ENCODE results near the gene TBXAS1. TPM values are rescaled to one million over a fixed set of nuclear protein-coding genes. Genes with fewer than 3 reads are reported as not detected.

TBXAS1 gene
- total and polyA plus RNA-seq, 2 experiments from 2014 or later = 1.3 TPM; not detected in 1

DNA sequence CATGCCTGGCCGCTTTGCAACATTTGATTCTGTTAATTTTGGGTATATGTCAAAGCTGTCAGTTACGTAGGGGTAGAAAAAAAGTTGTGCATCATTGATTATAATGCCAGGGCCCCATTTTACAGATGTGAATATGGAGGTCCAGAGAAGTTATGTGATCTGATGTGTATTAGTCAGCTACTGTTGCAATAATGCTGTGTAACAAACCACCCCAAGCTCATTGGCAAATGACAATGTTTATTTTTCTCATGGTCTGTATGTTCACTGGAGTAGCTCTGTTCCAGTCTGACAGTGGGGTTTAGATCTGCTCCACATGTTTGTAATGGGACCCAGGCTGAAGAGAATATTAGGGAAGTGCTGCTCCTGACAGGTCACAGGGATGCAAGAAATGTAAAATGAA is 19.2 kb downstream of the TBXAS1 start (continued):
- TF ChIP-seq, protein P1, sequence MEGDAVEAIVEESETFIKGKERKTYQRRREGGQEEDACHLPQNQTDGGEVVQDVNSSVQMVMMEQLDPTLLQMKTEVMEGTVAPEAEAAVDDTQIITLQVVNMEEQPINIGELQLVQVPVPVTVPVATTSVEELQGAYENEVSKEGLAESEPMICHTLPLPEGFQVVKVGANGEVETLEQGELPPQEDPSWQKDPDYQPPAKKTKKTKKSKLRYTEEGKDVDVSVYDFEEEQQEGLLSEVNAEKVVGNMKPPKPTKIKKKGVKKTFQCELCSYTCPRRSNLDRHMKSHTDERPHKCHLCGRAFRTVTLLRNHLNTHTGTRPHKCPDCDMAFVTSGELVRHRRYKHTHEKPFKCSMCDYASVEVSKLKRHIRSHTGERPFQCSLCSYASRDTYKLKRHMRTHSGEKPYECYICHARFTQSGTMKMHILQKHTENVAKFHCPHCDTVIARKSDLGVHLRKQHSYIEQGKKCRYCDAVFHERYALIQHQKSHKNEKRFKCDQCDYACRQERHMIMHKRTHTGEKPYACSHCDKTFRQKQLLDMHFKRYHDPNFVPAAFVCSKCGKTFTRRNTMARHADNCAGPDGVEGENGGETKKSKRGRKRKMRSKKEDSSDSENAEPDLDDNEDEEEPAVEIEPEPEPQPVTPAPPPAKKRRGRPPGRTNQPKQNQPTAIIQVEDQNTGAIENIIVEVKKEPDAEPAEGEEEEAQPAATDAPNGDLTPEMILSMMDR (conservative IDR thresholded peaks at IDR 0.05; ENCODE audit: low read depth in 2 of 2) = no peak

GRCh38 chr7:139850906-139851305 is 21.8 kb downstream of the TBXAS1 start:
- peaks cover 4% of the 10 kb centered on the region for H3K4me1 Mint-ChIP-seq
- Histone ChIP-seq H3K9me2 (ENCODE audit: insufficient read depth) (peaks cover 5% of the 10 kb centered on the region; the same call in 1 of the 2 replicates), H4K20me1 (replicated peaks; ENCODE audit: insufficient read depth) (no peaks in the 10 kb centered on the region), H3K4me3 (no peak overlapping the region), H3K27ac (ENCODE audit: low read depth) (no peak overlapping the region), H3K27me3 (ENCODE audit: insufficient read depth) (no peaks in the 10 kb centered on the region), H3K79me2 (replicated peaks; ENCODE audit: insufficient read depth) (no peaks in the 10 kb centered on the region), H3K36me3 (ENCODE audit: insufficient read depth) (0 out of 2 replicates have a peak, but pooled peaks cover 3% of the 10 kb centered on the region), H3F3A (replicated peaks; ENCODE audit: low read depth) (no peaks in the 10 kb centered on the region), H3K4me2 (no peak overlapping the region), H2AFZ (no peak overlapping the region), H3K4me1 (ENCODE audit: insufficient read depth) (no peaks in the 10 kb centered on the region; the same call in 1 of the 2 replicates)
- H3K36me3 Mint-ChIP-seq (ENCODE audit: low read depth) = no peaks in the 10 kb centered on the region
- ATAC-seq (no peak), DNase-seq (ENCODE audit: low spot score) (no peak)
- H3K9me3 Mint-ChIP-seq = peaks cover 3% of the 10 kb centered on the region; the same call in 1 of the 3 replicates
- H3K4me3 Mint-ChIP-seq = no peak overlapping the region
- no peak overlapping the region for H3K27ac Mint-ChIP-seq
- no peaks in the 10 kb centered on the region for H3K27me3 Mint-ChIP-seq (ENCODE audit: insufficient read depth, low read depth, poor library complexity)
- TF ChIP-seq EZH2 (IDR thresholded peaks at IDR 0.05; ENCODE audit: low read depth, unreplicated experiment) (no peak), ZNF331 (CRISPR knock-in tag; IDR thresholded peaks at IDR 0.05; ENCODE audit: low read depth) (no peak), JUNB (IDR thresholded peaks at IDR 0.05; ENCODE audit: unreplicated experiment) (no peak), EZH2phosphoT487 (IDR thresholded peaks at IDR 0.05; ENCODE audit: unreplicated experiment) (no peak), POLR2AphosphoS5 (IDR thresholded peaks at IDR 0.05; ENCODE audit: low read depth) (no peak), NANOG (IDR thresholded peaks at IDR 0.05; ENCODE audit: borderline replicate concordance) (no peak)
- TF ChIP-seq, protein P2, sequence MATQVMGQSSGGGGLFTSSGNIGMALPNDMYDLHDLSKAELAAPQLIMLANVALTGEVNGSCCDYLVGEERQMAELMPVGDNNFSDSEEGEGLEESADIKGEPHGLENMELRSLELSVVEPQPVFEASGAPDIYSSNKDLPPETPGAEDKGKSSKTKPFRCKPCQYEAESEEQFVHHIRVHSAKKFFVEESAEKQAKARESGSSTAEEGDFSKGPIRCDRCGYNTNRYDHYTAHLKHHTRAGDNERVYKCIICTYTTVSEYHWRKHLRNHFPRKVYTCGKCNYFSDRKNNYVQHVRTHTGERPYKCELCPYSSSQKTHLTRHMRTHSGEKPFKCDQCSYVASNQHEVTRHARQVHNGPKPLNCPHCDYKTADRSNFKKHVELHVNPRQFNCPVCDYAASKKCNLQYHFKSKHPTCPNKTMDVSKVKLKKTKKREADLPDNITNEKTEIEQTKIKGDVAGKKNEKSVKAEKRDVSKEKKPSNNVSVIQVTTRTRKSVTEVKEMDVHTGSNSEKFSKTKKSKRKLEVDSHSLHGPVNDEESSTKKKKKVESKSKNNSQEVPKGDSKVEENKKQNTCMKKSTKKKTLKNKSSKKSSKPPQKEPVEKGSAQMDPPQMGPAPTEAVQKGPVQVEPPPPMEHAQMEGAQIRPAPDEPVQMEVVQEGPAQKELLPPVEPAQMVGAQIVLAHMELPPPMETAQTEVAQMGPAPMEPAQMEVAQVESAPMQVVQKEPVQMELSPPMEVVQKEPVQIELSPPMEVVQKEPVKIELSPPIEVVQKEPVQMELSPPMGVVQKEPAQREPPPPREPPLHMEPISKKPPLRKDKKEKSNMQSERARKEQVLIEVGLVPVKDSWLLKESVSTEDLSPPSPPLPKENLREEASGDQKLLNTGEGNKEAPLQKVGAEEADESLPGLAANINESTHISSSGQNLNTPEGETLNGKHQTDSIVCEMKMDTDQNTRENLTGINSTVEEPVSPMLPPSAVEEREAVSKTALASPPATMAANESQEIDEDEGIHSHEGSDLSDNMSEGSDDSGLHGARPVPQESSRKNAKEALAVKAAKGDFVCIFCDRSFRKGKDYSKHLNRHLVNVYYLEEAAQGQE (IDR thresholded peaks at IDR 0.05; ENCODE audit: unreplicated experiment) = no peak
- TF ChIP-seq, protein P1 (conservative IDR thresholded peaks at IDR 0.05; ENCODE audit: low read depth in 2 of 2) = no peak
- TF ChIP-seq, protein P3, sequence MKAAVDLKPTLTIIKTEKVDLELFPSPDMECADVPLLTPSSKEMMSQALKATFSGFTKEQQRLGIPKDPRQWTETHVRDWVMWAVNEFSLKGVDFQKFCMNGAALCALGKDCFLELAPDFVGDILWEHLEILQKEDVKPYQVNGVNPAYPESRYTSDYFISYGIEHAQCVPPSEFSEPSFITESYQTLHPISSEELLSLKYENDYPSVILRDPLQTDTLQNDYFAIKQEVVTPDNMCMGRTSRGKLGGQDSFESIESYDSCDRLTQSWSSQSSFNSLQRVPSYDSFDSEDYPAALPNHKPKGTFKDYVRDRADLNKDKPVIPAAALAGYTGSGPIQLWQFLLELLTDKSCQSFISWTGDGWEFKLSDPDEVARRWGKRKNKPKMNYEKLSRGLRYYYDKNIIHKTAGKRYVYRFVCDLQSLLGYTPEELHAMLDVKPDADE (IDR thresholded peaks at IDR 0.05) = no peak
- TF ChIP-seq, protein P4, sequence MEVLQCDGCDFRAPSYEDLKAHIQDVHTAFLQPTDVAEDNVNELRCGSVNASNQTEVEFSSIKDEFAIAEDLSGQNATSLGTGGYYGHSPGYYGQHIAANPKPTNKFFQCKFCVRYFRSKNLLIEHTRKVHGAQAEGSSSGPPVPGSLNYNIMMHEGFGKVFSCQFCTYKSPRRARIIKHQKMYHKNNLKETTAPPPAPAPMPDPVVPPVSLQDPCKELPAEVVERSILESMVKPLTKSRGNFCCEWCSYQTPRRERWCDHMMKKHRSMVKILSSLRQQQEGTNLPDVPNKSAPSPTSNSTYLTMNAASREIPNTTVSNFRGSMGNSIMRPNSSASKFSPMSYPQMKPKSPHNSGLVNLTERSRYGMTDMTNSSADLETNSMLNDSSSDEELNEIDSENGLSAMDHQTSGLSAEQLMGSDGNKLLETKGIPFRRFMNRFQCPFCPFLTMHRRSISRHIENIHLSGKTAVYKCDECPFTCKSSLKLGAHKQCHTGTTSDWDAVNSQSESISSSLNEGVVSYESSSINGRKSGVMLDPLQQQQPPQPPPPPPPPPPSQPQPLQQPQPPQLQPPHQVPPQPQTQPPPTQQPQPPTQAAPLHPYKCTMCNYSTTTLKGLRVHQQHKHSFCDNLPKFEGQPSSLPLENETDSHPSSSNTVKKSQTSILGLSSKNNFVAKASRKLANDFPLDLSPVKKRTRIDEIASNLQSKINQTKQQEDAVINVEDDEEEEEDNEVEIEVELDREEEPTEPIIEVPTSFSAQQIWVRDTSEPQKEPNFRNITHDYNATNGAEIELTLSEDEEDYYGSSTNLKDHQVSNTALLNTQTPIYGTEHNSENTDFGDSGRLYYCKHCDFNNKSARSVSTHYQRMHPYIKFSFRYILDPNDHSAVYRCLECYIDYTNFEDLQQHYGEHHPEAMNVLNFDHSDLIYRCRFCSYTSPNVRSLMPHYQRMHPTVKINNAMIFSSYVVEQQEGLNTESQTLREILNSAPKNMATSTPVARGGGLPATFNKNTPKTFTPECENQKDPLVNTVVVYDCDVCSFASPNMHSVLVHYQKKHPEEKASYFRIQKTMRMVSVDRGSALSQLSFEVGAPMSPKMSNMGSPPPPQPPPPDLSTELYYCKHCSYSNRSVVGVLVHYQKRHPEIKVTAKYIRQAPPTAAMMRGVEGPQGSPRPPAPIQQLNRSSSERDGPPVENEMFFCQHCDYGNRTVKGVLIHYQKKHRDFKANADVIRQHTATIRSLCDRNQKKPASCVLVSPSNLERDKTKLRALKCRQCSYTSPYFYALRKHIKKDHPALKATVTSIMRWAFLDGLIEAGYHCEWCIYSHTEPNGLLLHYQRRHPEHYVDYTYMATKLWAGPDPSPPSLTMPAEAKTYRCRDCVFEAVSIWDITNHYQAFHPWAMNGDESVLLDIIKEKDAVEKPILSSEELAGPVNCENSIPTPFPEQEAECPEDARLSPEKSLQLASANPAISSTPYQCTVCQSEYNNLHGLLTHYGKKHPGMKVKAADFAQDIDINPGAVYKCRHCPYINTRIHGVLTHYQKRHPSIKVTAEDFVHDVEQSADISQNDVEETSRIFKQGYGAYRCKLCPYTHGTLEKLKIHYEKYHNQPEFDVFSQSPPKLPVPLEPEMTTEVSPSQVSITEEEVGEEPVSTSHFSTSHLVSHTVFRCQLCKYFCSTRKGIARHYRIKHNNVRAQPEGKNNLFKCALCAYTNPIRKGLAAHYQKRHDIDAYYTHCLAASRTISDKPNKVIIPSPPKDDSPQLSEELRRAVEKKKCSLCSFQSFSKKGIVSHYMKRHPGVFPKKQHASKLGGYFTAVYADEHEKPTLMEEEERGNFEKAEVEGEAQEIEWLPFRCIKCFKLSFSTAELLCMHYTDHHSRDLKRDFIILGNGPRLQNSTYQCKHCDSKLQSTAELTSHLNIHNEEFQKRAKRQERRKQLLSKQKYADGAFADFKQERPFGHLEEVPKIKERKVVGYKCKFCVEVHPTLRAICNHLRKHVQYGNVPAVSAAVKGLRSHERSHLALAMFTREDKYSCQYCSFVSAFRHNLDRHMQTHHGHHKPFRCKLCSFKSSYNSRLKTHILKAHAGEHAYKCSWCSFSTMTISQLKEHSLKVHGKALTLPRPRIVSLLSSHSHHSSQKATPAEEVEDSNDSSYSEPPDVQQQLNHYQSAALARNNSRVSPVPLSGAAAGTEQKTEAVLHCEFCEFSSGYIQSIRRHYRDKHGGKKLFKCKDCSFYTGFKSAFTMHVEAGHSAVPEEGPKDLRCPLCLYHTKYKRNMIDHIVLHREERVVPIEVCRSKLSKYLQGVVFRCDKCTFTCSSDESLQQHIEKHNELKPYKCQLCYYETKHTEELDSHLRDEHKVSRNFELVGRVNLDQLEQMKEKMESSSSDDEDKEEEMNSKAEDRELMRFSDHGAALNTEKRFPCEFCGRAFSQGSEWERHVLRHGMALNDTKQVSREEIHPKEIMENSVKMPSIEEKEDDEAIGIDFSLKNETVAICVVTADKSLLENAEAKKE (CRISPR knock-in tag; IDR thresholded peaks at IDR 0.05) = no peak
